ENCODE data around the gene KHNYN.
"Not testable (repeated sequence)": the region's sequence is repeated elsewhere in the genome, so short reads cannot be mapped to it uniquely, and the experiment has no call there.

- not testable (repeated sequence) for TF ChIP-seq POLR2AphosphoS5, TAF1 (IDR thresholded peaks at IDR 0.05; ENCODE audit: low read depth, low read length)
Measured at GRCh38 chr14:24450828-24451227, 21.1 kb downstream of the KHNYN start.
